ENCODE results near the gene UCHL5.

DNA sequence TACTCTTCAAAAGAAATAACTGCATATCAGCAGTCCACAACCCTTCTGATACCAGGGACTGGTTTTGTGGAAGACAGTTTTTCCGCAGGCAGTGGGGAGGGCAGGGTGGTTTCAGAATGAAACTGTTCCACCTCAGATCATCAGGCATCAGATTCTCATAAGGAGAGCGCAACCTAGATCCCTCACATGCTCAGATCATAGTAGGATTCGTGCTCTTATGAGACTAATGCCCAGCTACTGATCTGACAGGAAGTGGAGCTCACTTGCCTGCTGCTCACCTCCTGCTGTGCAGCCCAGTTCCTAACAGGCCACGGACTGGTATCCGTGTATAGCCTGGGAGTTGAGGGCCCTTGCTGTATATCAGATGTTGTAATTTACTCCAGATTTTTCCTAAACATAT is 11.8 kb upstream of the UCHL5 start:
- TF ChIP-seq POLR2A (IDR thresholded peaks at IDR 0.05; ENCODE audit: low read depth, low read length): no peak
- TF ChIP-seq POLR2AphosphoS5 (IDR thresholded peaks at IDR 0.05; ENCODE audit: insufficient read depth, low read depth, low read length): no peak
- TF ChIP-seq, protein P1, sequence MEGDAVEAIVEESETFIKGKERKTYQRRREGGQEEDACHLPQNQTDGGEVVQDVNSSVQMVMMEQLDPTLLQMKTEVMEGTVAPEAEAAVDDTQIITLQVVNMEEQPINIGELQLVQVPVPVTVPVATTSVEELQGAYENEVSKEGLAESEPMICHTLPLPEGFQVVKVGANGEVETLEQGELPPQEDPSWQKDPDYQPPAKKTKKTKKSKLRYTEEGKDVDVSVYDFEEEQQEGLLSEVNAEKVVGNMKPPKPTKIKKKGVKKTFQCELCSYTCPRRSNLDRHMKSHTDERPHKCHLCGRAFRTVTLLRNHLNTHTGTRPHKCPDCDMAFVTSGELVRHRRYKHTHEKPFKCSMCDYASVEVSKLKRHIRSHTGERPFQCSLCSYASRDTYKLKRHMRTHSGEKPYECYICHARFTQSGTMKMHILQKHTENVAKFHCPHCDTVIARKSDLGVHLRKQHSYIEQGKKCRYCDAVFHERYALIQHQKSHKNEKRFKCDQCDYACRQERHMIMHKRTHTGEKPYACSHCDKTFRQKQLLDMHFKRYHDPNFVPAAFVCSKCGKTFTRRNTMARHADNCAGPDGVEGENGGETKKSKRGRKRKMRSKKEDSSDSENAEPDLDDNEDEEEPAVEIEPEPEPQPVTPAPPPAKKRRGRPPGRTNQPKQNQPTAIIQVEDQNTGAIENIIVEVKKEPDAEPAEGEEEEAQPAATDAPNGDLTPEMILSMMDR (IDR thresholded peaks at IDR 0.05; ENCODE audit: extremely low read depth in 1 of 2, insufficient read depth in 1 of 2, low read depth in 1 of 2, low read length in 2 of 2): no peak
- TF ChIP-seq MAX (IDR thresholded peaks at IDR 0.05; ENCODE audit: insufficient read depth, insufficient read length): no peak

All from endothelial cell of umbilical vein (primary cell).